Body of pancreas (tissue), 4 donors: ENCODE data around the gene BABAM2. TPM values are rescaled to one million over a fixed set of nuclear protein-coding genes. Genes with fewer than 3 reads are reported as not detected.

ENCODE experiments used
- ATAC-seq: fragments of 150-250 bp; one replicate; pipeline ENCODE4 v1.9.1; 2016
- DNase-seq, 4 donors: peaks; one replicate each; pipeline ENCODE4 v3.0.0-alpha.2; 2019
- H3K27ac ChIP-seq, 4 donors: fragments of 200-600 bp; sonication (generic); 1 replicate in 3 of 4; 2 replicates in 1 of 4; pipeline versions ENCODE4 v1.5.1 to v1.6.1; 2016 to 2019; ENCODE audit warnings: mild to moderate bottlenecking in 1 of 4, mixed read lengths in 1 of 4, moderate library complexity in 1 of 4
- H3K27me3 ChIP-seq, 2 donors: fragments of 200-600 bp; sonication (generic); one replicate each; pipeline ENCODE4 v1.6.0; 2016; ENCODE audit warnings: mild to moderate bottlenecking in 1 of 2
- H3K36me3 ChIP-seq, 2 donors: fragments of 200-600 bp; sonication (generic); replicated peaks in 1 of 2; 2 replicates each; pipeline ENCODE4 v1.5.1; 2016; ENCODE audit warnings: low read depth in 2 of 2; ENCODE audit not compliant: insufficient read depth in 1 of 2
- H3K4me1 ChIP-seq: fragments of 200-600 bp; sonication (generic); one replicate; pipeline ENCODE4 v1.6.0; 2016
- H3K4me3 ChIP-seq, 2 donors: fragments of 200-600 bp; sonication (generic); 1 replicate in 1 of 2; 2 replicates in 1 of 2; pipeline ENCODE4 v1.5.1; 2016 to 2019
- H3K9me3 ChIP-seq, 3 donors: fragments of 200-600 bp; sonication (generic); 1 replicate in 2 of 3; 2 replicates in 1 of 3; pipeline ENCODE4 v1.5.1; 2016
- POLR2A ChIP-seq, 3 donors: fragments of 450-650 bp; IDR thresholded peaks; one replicate each; pipeline ENCODE4 v1.6.1; 2016; ENCODE audit warnings: antibody characterized with exemption in 3 of 3, mild to moderate bottlenecking in 2 of 3
- WGBS, 2 donors: methylation state at CpG; one replicate each; pipeline ENCODE4 v1.1.5; 2017; 5-methylcytosine and 5-hydroxymethylcytosine counted together
- intact Hi-C: fragments of 100-400 bp; cut with DNase I; formaldehyde crosslinking; loops from one replicate; pipeline ENCODE4 v1.15.1; 2023
- total RNA-seq, 2 donors: library from RNA; depleted of rRNA; stranded (reverse); fragments of >200 nt; gene quantifications; one replicate each; pipeline ENCODE4 v1.1.0, GENCODE V29; 2016
- TF ChIP-seq, protein P1 (sequence below), 7 experiments: fragments of 450-650 bp in 4 of 7; fragments of 200-600 bp in 3 of 7; sonication (generic) in 3 of 7; IDR thresholded peaks; one replicate each; pipeline ENCODE4 v1.5.1; 2016 to 2019; ENCODE audit warnings: antibody characterized with exemption in 7 of 7

Gene BABAM2
- total RNA-seq, 2 donors from 2014 or later = 20.5 to 22.4 TPM

DNA sequence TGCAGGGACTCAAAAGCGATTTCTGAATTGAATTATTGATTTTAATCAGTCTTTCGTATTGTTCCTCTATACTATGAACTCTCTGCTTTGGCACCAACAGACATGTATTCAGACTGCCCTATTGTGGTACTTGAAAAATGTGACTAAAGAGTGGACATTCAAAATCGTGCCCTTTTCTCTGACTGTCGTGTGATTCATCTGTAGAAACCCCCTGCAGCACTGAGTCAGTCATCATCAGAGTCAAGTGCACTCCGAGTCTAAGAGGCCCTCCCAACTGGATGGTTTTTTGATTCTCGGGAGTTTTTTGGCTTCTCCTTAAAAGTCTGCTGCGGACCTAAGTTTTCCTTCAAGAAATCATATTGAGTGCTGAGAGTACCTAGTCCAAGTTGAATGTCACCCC, 405.7 kb downstream of the BABAM2 start:
- no peaks in the 10 kb centered on the region for H3K9me3 ChIP-seq
- TF ChIP-seq, protein P1, sequence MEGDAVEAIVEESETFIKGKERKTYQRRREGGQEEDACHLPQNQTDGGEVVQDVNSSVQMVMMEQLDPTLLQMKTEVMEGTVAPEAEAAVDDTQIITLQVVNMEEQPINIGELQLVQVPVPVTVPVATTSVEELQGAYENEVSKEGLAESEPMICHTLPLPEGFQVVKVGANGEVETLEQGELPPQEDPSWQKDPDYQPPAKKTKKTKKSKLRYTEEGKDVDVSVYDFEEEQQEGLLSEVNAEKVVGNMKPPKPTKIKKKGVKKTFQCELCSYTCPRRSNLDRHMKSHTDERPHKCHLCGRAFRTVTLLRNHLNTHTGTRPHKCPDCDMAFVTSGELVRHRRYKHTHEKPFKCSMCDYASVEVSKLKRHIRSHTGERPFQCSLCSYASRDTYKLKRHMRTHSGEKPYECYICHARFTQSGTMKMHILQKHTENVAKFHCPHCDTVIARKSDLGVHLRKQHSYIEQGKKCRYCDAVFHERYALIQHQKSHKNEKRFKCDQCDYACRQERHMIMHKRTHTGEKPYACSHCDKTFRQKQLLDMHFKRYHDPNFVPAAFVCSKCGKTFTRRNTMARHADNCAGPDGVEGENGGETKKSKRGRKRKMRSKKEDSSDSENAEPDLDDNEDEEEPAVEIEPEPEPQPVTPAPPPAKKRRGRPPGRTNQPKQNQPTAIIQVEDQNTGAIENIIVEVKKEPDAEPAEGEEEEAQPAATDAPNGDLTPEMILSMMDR (IDR thresholded peaks at IDR 0.05) = no peak
- no peak for TF ChIP-seq POLR2A (IDR thresholded peaks at IDR 0.05)
- intact Hi-C loops = no loop called here
- H3K4me3 ChIP-seq = no peak overlapping the region
- ATAC-seq (no peak), DNase-seq (no peak)
- 83 to 88% methylated on average over 7 of the region's 7 CpGs for WGBS, 2 donors
- no peaks in the 10 kb centered on the region for H3K27me3 ChIP-seq
- no peak overlapping the region for H3K27ac ChIP-seq
- H3K4me1 ChIP-seq = no peaks in the 10 kb centered on the region
- H3K36me3 ChIP-seq = peaks cover 0 to 1% of the 10 kb centered on the region in 2 donors

DNA sequence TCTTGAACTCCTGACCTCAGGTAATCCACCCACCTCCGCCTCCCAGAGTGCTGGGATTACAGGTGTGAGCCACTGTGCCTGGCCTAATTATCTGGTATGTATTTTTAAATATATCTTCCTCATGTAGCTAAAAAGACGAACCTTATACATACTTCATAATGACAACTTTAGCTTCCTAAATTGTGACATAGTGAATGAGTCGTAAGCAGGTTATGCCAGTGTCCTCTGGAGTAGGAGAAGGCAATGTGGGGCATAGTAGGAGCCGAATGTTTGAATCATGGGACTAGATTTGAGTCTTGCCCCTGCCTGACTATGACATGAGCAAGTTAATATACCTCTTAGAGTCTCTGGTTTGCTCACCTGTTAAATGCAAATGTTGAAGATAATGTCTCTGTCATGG, 406.4 kb downstream of the BABAM2 start:
- Histone ChIP-seq H3K4me1 (no peaks in the 10 kb centered on the region), H3K4me3 (no peak overlapping the region), H3K9me3 (no peaks in the 10 kb centered on the region), H3K27me3 (no peaks in the 10 kb centered on the region), H3K27ac (no peak overlapping the region), H3K36me3 (peaks cover 0 to 1% of the 10 kb centered on the region in 2 donors)
- no peak for ATAC-seq
- 96 to 97% methylated on average over 4 of the region's 4 CpGs for WGBS, 2 donors
- intact Hi-C loops = no loop called here
- TF ChIP-seq, protein P1 (IDR thresholded peaks at IDR 0.05) = no peak
- TF ChIP-seq POLR2A (IDR thresholded peaks at IDR 0.05) = no peak
- DNase-seq = no peak

DNA sequence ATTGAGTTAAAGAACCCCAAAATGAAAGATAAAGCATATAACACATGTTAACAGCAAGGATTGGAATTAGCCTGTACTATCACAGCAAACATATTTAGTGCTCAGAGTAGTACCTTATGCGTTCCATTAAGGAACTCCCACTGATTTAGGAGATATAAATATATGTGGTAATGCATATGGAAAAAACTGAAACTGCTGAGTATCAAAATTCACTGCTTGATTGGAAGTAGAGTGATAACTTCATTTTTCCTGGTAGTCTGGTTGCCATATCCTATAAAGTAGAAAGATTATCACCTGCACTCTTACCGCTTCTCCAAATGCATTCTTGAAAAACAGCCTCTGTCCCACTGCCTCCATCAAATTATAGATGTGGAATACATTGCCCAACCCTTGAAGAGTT, 407.0 kb downstream of the BABAM2 start:
- TF ChIP-seq, protein P1 (IDR thresholded peaks at IDR 0.05) = no peak
- TF ChIP-seq POLR2A (IDR thresholded peaks at IDR 0.05) = no peak
- intact Hi-C loops = no loop called here
- Histone ChIP-seq H3K27ac (no peak overlapping the region), H3K27me3 (no peaks in the 10 kb centered on the region), H3K4me3 (no peak overlapping the region), H3K4me1 (no peaks in the 10 kb centered on the region), H3K9me3 (no peaks in the 10 kb centered on the region), H3K36me3 (peaks cover 0 to 1% of the 10 kb centered on the region in 2 donors)
- DNase-seq = no peak
- 97 to 98% methylated on average over 2 of the region's 2 CpGs for WGBS, 2 donors
- no peak for ATAC-seq

DNA sequence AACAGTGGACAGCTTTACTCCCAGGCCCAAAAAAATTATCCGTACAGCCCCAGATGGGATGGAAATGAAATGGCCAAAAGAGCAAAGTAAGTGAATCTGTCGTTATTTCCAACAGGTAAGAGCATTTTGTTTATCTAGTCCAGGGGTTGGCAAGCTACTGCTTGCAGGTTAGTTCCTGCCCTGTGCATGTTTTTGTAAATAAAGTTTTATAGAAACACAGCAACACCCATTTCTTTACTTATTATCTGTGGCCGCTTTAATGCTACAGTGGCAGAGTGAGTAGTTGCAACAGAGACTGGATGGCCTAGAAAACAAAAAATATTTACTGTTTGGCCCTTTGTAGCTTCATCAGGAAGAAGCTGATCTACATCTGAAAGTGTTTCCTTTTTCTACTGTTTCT, 407.9 kb downstream of the BABAM2 start:
- H3K9me3 ChIP-seq = no peaks in the 10 kb centered on the region
- H3K4me3 ChIP-seq = no peak overlapping the region
- no peak for DNase-seq
- intact Hi-C loops = no loop called here
- H3K27me3 ChIP-seq = no peaks in the 10 kb centered on the region
- no peak overlapping the region for H3K27ac ChIP-seq
- WGBS, 2 donors = 87 to 95% methylated on average over 3 of the region's 3 CpGs
- H3K36me3 ChIP-seq = peaks cover 0 to 1% of the 10 kb centered on the region in 2 donors
- no peak for TF ChIP-seq POLR2A (IDR thresholded peaks at IDR 0.05)
- TF ChIP-seq, protein P1 (IDR thresholded peaks at IDR 0.05) = no peak
- no peaks in the 10 kb centered on the region for H3K4me1 ChIP-seq
- ATAC-seq = no peak

DNA sequence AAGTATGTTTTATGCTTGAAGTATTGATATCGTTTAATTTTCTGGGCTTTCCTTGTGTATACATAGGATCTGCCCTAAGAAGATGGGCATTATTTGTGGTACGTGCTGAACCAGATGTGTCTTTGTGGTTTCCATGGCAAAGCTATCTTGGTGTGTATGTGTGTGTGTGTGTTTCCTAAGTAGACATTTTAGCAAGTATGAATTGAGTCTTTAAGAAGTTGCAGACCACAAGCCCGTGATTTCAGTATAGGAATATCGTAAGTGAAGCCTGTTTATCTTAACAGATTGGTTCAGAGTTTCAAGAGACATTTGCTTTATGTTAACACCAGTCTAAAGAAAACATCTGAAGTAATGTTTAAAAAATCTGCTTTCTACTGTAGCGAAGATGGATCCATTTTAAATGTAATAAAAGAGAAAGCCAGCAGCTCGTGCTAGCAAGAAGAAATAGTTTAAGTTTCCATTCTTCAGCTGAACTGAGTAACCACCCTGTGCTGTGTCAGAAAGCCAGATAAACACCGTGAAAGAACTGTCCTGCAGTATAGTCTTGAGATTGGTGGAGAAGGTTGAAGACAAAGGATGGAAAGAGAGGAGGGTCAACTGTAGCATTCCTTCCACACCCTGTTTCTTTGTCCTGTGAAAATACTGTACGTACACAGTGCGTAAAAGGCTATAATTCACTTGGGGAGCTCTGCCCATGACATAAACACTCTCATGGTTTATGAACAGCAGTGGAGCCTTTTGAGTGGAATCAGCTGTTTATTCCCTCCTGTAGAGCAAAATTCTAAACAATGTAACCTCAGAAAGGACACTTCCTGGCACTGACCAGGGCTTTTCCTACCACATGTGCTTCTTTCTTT, 410.2 kb downstream of the BABAM2 start:
- Histone ChIP-seq H3K4me1 (no peaks in the 10 kb centered on the region), H3K27ac (no peak overlapping the region), H3K36me3 (peaks cover 0 to 1% of the 10 kb centered on the region in 2 donors), H3K4me3 (no peak overlapping the region), H3K27me3 (no peaks in the 10 kb centered on the region), H3K9me3 (no peaks in the 10 kb centered on the region)
- TF ChIP-seq, protein P1 (IDR thresholded peaks at IDR 0.05) = no peak
- TF ChIP-seq POLR2A (IDR thresholded peaks at IDR 0.05) = no peak
- ATAC-seq (no peak), DNase-seq (no peak)
- intact Hi-C loops = no loop called here
- WGBS, 2 donors = 87 to 91% methylated on average over 9 of the region's 9 CpGs
